ENCODE data around the gene BEND7.
A peak's percentile ranks its signal among the peaks of the same experiment; 100 is the strongest.
"Not testable (repeated sequence)": the region's sequence is repeated elsewhere in the genome, so short reads cannot be mapped to it uniquely, and the experiment has no call there.

BEND7 gene

GRCh38 chr10:13528875-13529713, at the start of gene BEND7:
TSS of gene BEND7 (minus strand) at chr10:13529014. CDS start at chr10:13528533, 481 bp downstream.
- no peak for DNase-seq (ENCODE audit: low spot score)

GRCh38 chr10:13573960-13574359, 45.1 kb upstream of the BEND7 start:
- no peak for DNase-seq (ENCODE audit: low spot score)

- DNase-seq (ENCODE audit: low spot score), result no peak
These were observed 42.7 kb upstream of the BEND7 start for GRCh38 chr10:13571541-13571940.

- no peak for DNase-seq (ENCODE audit: low spot score)
These were observed 38.2 kb upstream of the BEND7 start for GRCh38 chr10:13567030-13567429.

GRCh38 chr10:13564576-13564975, 35.8 kb upstream of the BEND7 start:
- no peak for DNase-seq (ENCODE audit: low spot score)

GRCh38 chr10:13563481-13564445, 34.9 kb upstream of the BEND7 start:
- DNase-seq (ENCODE audit: low spot score), result no peak

GRCh38 chr10:13560597-13560996, 31.8 kb upstream of the BEND7 start:
- DNase-seq (ENCODE audit: low spot score), result no peak

GRCh38 chr10:13559124-13559700, 30.4 kb upstream of the BEND7 start:
- DNase-seq (ENCODE audit: low spot score), result no peak

- DNase-seq (ENCODE audit: low spot score), result peak; percentile 9
These were observed 27.2 kb upstream of the BEND7 start for GRCh38 chr10:13555884-13556510.

GRCh38 chr10:13550802-13551201, 22.0 kb upstream of the BEND7 start:
- DNase-seq (ENCODE audit: low spot score), result no peak

GRCh38 chr10:13542533-13542932, 13.7 kb upstream of the BEND7 start:
- no peak for DNase-seq (ENCODE audit: low spot score)

- not testable (repeated sequence) for DNase-seq (ENCODE audit: low spot score)
These were observed 9.2 kb upstream of the BEND7 start for GRCh38 chr10:13537985-13538384.

GRCh38 chr10:13536674-13537366, 8.0 kb upstream of the BEND7 start:
- DNase-seq (ENCODE audit: low spot score), result no peak

- no peak for DNase-seq (ENCODE audit: low spot score)
These were observed 6.5 kb upstream of the BEND7 start for GRCh38 chr10:13535346-13535745.

- DNase-seq (ENCODE audit: low spot score), result no peak
These were observed 830 bp upstream of the BEND7 start for GRCh38 chr10:13529714-13529973.

- no peak for DNase-seq (ENCODE audit: low spot score)
These were observed 515 bp downstream of the BEND7 start for GRCh38 chr10:13528123-13528874.

- no peak for DNase-seq (ENCODE audit: low spot score)
These were observed 1.0 kb downstream of the BEND7 start for GRCh38 chr10:13527864-13528122.

GRCh38 chr10:13526948-13527863, 1.6 kb downstream of the BEND7 start:
- no peak for DNase-seq (ENCODE audit: low spot score)

GRCh38 chr10:13525663-13526062, 3.2 kb downstream of the BEND7 start:
- DNase-seq (ENCODE audit: low spot score), result no peak

GRCh38 chr10:13521026-13521425, 7.8 kb downstream of the BEND7 start:
- no peak for DNase-seq (ENCODE audit: low spot score)
